Measurements from ENCODE around the gene UBL3. TPM values are rescaled to one million over a fixed set of nuclear protein-coding genes. Genes with fewer than 3 reads are reported as not detected.

The UBL3 gene
- total RNA-seq, 5 donors from 2014 or later (not counting 1 experiment from before 2014, with no cell fraction given) = 32.7 to 42.1 (median 34.6) TPM

DNA sequence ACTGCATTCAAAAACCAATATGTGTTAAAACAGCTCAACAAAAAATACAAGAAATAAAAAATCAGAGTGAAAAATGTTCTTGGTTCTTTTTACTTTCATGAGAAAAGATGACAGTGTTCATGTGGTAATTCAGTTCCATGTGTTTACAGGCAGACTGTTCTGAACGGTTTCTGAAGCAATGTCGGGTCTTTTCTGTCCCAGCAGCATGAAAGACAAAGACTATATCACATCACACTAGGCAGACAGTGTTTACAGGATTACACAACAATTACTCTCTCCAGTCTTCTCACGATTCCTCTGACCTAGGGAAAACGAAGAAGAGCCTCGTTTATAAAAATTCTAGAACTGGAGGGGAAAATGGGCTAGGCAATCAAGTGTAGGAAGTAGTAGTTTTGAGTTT lies 83.4 kb downstream of the UBL3 start:
- H3K36me3 ChIP-seq (ENCODE audit: control insufficient read depth in 2 of 2, extremely low read depth in 1 of 2, insufficient read depth in 1 of 2, low read length in 1 of 2) = peaks cover 0 to 11% of the 10 kb centered on the region in 2 donors
- H3K27me3 ChIP-seq (replicated peaks in 1 of 2; ENCODE audit: control insufficient read depth in 2 of 2, extremely low read depth in 1 of 2, insufficient read depth in 2 of 2, low read length in 1 of 2) = no peaks in the 10 kb centered on the region
- ATAC-seq (replicated peaks in 1 of 4) (no peak), DNase-seq (no peak)
- 100% methylated on average over 1 of the region's 5 CpGs for WGBS (ENCODE audit: insufficient coverage)
- CTCF ChIA-PET = interaction anchor here (1.1 to 10.5 kb wide), 3 partner anchors 12 to 346 kb away, joined by 3 to 352 read pairs (median 4); no protein-coding TSS in a partner anchor
- H3K4me3 ChIP-seq (ENCODE audit: control insufficient read depth in 1 of 2, extremely low read depth in 1 of 2, low read length in 1 of 2) = no peak overlapping the region
- Mint-ChIP-seq H3K36me3 (peaks cover 28% of the 10 kb centered on the region), H3K27ac (no peak overlapping the region), H3K27me3 (no peaks in the 10 kb centered on the region), H3K9me3 (no peaks in the 10 kb centered on the region), H3K4me3 (no peak overlapping the region), H3K4me1 (peaks cover 23 to 25% (median 25%) of the 10 kb centered on the region in 3 donors)
- H3K9me3 ChIP-seq = no peaks in the 10 kb centered on the region
- peaks cover 5 to 7% of the 10 kb centered on the region in 2 experiments for H3K4me1 ChIP-seq (ENCODE audit: control insufficient read depth in 1 of 2, extremely low read depth in 1 of 2, insufficient read depth in 2 of 2, low read length in 2 of 2)
- H3K27ac ChIP-seq (ENCODE audit: low read length) = no peak overlapping the region
- POLR2A ChIA-PET = interaction anchor here in 1 of 2 donors (0.6 kb wide), 1 partner anchor 663 kb away, joined by 3 read pairs; no protein-coding TSS in a partner anchor

DNA sequence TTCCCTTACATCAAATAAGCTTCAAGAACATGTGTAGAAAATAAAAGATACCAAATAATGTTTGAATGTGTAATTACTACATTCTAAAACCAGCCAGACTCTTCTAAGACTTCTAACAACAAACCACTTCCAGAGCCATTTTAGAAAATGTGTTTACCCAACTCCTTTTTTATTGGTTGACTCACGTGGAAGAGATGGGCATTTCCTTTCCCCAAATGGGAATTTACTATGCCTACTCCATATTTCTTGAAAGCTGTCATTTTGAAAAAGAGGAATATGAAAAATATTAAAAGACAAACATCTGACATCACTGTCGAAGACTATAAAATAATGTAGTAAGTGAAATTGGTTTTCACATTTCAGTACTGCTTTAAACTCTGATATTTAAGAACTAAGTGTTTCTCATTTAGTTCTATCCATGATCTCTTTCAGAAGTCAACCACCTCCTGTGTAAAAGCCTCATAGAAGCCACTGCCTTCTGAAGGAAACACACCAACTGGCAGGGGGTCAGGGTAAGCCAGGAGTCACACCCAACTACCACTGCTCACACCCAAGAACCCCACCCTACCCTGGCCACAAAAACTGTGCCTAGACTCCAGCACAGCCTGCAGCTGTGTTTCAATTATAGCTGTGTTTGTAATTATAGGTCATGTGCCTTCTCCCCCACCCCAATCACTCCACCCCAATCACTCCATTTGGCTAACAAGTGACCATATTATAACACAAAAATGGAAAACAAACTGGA lies 86.8 kb downstream of the UBL3 start:
- Histone ChIP-seq H3K27ac (ENCODE audit: low read length) (no peak overlapping the region), H3K4me3 (ENCODE audit: control insufficient read depth in 1 of 2, extremely low read depth in 1 of 2, low read length in 1 of 2) (no peak overlapping the region), H3K36me3 (ENCODE audit: control insufficient read depth in 2 of 2, extremely low read depth in 1 of 2, insufficient read depth in 1 of 2, low read length in 1 of 2) (peaks cover 0 to 11% of the 10 kb centered on the region in 2 donors), H3K27me3 (replicated peaks in 1 of 2; ENCODE audit: control insufficient read depth in 2 of 2, extremely low read depth in 1 of 2, insufficient read depth in 2 of 2, low read length in 1 of 2) (no peaks in the 10 kb centered on the region), H3K9me3 (no peaks in the 10 kb centered on the region), H3K4me1 (ENCODE audit: control insufficient read depth in 1 of 2, extremely low read depth in 1 of 2, insufficient read depth in 2 of 2, low read length in 2 of 2) (peaks cover 5 to 11% of the 10 kb centered on the region in 2 experiments)
- no CpG with 5 or more reads among the region's 2 CpGs for WGBS (ENCODE audit: insufficient coverage)
- Mint-ChIP-seq H3K9me3 (peaks cover 0 to 6% (median 4%) of the 10 kb centered on the region in 3 donors), H3K4me3 (no peak overlapping the region), H3K4me1 (peaks cover 29 to 35% (median 31%) of the 10 kb centered on the region in 3 donors), H3K36me3 (peaks cover 27% of the 10 kb centered on the region), H3K27ac (peak overlapping the region; percentile 23 to 66), H3K27me3 (no peaks in the 10 kb centered on the region)
- no peak for DNase-seq
- ATAC-seq (replicated peaks in 1 of 4) = peak; percentile 54 to 64 (median 58)
- POLR2A ChIA-PET = no interaction called here
- CTCF ChIA-PET = interaction anchor here (0.7 to 1.2 kb wide), 2 partner anchors 352 to 529 kb away, joined by 4 to 5 read pairs; no protein-coding TSS in a partner anchor

DNA sequence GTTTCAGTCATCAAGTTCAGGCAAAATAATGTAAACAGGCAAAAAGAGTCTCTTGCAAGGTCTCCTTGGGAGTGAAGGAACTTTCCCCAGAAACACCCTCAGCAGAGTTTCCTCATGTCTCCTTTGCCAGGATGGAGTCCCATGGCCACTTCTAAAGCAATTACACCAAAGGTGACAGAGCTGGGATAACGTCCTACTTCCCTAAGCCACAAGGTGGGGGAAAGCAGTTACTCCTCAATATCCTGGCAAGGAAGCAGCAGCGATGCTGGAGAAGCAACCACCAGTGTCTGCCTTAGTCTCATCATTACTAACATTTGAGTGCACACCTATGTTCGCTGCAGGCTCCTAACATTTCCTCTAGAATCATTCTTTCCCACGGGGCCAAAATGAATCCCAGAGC lies 88.6 kb downstream of the UBL3 start:
- H3K27me3 ChIP-seq (replicated peaks in 1 of 2; ENCODE audit: control insufficient read depth in 2 of 2, extremely low read depth in 1 of 2, insufficient read depth in 2 of 2, low read length in 1 of 2) = no peaks in the 10 kb centered on the region
- CTCF ChIA-PET = interaction anchor here in 1 of 2 donors (0.7 to 1.1 kb wide), 3 partner anchors 9 to 613 kb away, joined by 4 to 5 read pairs (median 4); no protein-coding TSS in a partner anchor
- DNase-seq = no peak

DNA sequence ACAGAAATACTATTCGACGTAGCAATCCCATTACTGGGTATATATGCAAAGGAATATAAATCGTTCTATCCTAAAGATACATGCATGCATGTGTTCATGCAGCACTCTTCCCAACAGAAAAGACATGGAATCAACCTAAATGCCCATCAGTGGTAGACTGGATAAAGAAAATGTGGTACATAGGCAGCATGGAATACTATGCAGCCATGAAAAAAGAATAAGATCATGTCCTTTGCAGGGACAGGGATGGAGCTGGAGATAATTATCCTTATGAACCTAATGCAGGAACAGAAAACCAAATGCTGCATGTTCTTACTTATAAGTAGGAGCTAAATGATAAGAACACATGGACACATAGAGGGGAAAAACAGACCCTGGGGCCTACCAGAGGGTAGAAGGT lies 89.3 kb downstream of the UBL3 start:
- no peaks in the 10 kb centered on the region for H3K27me3 Mint-ChIP-seq
- peaks cover 0 to 6% (median 4%) of the 10 kb centered on the region in 3 donors for H3K9me3 Mint-ChIP-seq

More for the DNA sequence above, 88.6 kb downstream of the UBL3 start:
- no peak overlapping the region for H3K27ac ChIP-seq (ENCODE audit: low read length)
- no peak overlapping the region for H3K4me3 Mint-ChIP-seq
- ATAC-seq (replicated peaks in 1 of 4) = no peak
- peaks cover 32 to 38% (median 33%) of the 10 kb centered on the region in 3 donors for H3K4me1 Mint-ChIP-seq
- POLR2A ChIA-PET = no interaction called here
- H3K36me3 Mint-ChIP-seq = peaks cover 23% of the 10 kb centered on the region
- H3K4me1 ChIP-seq (ENCODE audit: control insufficient read depth in 1 of 2, extremely low read depth in 1 of 2, insufficient read depth in 2 of 2, low read length in 2 of 2) = peaks cover 5 to 12% of the 10 kb centered on the region in 2 experiments
- peaks cover 0 to 8% of the 10 kb centered on the region in 2 donors for H3K36me3 ChIP-seq (ENCODE audit: control insufficient read depth in 2 of 2, extremely low read depth in 1 of 2, insufficient read depth in 1 of 2, low read length in 1 of 2)
- H3K9me3 Mint-ChIP-seq = peaks cover 0 to 6% (median 4%) of the 10 kb centered on the region in 3 donors
- H3K27me3 Mint-ChIP-seq = no peaks in the 10 kb centered on the region
- WGBS (ENCODE audit: insufficient coverage) = 87% methylated on average over 3 of the region's 4 CpGs
- no peak overlapping the region for H3K4me3 ChIP-seq (ENCODE audit: control insufficient read depth in 1 of 2, extremely low read depth in 1 of 2, low read length in 1 of 2)
- no peak overlapping the region for H3K27ac Mint-ChIP-seq
- H3K9me3 ChIP-seq = no peaks in the 10 kb centered on the region

DNA sequence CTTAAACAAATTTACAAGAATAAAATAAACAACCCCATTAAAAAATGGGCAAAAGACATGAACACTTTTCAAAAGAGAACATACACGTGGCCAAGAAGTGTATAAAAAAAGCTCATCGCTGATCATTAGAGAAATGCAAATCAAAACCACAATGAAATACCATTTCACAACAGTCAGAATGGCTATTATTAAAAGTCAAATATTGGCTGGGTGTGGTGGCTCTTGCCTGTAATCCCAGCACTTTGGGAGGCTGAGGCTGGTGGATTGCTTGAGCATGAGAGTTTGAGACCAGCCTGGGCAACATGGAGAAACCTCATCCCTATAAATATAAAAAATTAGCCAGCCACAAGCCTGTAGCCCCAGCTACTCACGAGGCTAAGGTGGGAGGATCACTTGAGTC lies 89.9 kb downstream of the UBL3 start:
- no peaks in the 10 kb centered on the region for H3K36me3 ChIP-seq (ENCODE audit: control insufficient read depth in 2 of 2, extremely low read depth in 1 of 2, insufficient read depth in 1 of 2, low read length in 1 of 2)
- CTCF ChIA-PET = interaction anchor here (1.5 to 2.9 kb wide), 2 partner anchors 10 kb away, joined by 3 to 15 read pairs; no protein-coding TSS in a partner anchor
- Mint-ChIP-seq H3K9me3 (peaks cover 0 to 6% (median 4%) of the 10 kb centered on the region in 3 donors), H3K4me1 (peaks cover 32 to 38% (median 33%) of the 10 kb centered on the region in 3 donors), H3K4me3 (no peak overlapping the region), H3K27me3 (no peaks in the 10 kb centered on the region), H3K36me3 (peaks cover 19% of the 10 kb centered on the region), H3K27ac (no peak overlapping the region)
- peaks cover 5 to 12% of the 10 kb centered on the region in 2 experiments for H3K4me1 ChIP-seq (ENCODE audit: control insufficient read depth in 1 of 2, extremely low read depth in 1 of 2, insufficient read depth in 2 of 2, low read length in 2 of 2)
- DNase-seq (no peak), ATAC-seq (replicated peaks in 1 of 4) (no peak)
- no peak overlapping the region for H3K27ac ChIP-seq (ENCODE audit: low read length)
- WGBS (ENCODE audit: insufficient coverage) = no CpG with 5 or more reads among the region's 3 CpGs
- no peaks in the 10 kb centered on the region for H3K27me3 ChIP-seq (replicated peaks in 1 of 2; ENCODE audit: control insufficient read depth in 2 of 2, extremely low read depth in 1 of 2, insufficient read depth in 2 of 2, low read length in 1 of 2)
- POLR2A ChIA-PET = no interaction called here
- H3K9me3 ChIP-seq = no peaks in the 10 kb centered on the region
- H3K4me3 ChIP-seq (ENCODE audit: control insufficient read depth in 1 of 2, extremely low read depth in 1 of 2, low read length in 1 of 2) = no peak overlapping the region

More for the DNA sequence above, 89.3 kb downstream of the UBL3 start:
- DNase-seq (no peak), ATAC-seq (replicated peaks in 1 of 4) (no peak)
- Histone ChIP-seq H3K36me3 (ENCODE audit: control insufficient read depth in 2 of 2, extremely low read depth in 1 of 2, insufficient read depth in 1 of 2, low read length in 1 of 2) (peaks cover 0 to 2% of the 10 kb centered on the region in 2 donors), H3K27ac (ENCODE audit: low read length) (no peak overlapping the region), H3K9me3 (no peaks in the 10 kb centered on the region), H3K4me1 (ENCODE audit: control insufficient read depth in 1 of 2, extremely low read depth in 1 of 2, insufficient read depth in 2 of 2, low read length in 2 of 2) (peaks cover 5 to 12% of the 10 kb centered on the region in 2 experiments), H3K4me3 (ENCODE audit: control insufficient read depth in 1 of 2, extremely low read depth in 1 of 2, low read length in 1 of 2) (no peak overlapping the region), H3K27me3 (replicated peaks in 1 of 2; ENCODE audit: control insufficient read depth in 2 of 2, extremely low read depth in 1 of 2, insufficient read depth in 2 of 2, low read length in 1 of 2) (no peaks in the 10 kb centered on the region)
- ChIA-PET CTCF (interaction anchor here (0.7 to 1.5 kb wide), 2 partner anchors 10 kb away, joined by 3 to 4 read pairs; no protein-coding TSS in a partner anchor), POLR2A (no interaction called here)
- WGBS (ENCODE audit: insufficient coverage) = no CpG with 5 or more reads among the region's 3 CpGs
- H3K27ac Mint-ChIP-seq = no peak overlapping the region
- no peak overlapping the region for H3K4me3 Mint-ChIP-seq
- H3K36me3 Mint-ChIP-seq = peaks cover 19% of the 10 kb centered on the region
- H3K4me1 Mint-ChIP-seq = peaks cover 32 to 38% (median 33%) of the 10 kb centered on the region in 3 donors

DNA sequence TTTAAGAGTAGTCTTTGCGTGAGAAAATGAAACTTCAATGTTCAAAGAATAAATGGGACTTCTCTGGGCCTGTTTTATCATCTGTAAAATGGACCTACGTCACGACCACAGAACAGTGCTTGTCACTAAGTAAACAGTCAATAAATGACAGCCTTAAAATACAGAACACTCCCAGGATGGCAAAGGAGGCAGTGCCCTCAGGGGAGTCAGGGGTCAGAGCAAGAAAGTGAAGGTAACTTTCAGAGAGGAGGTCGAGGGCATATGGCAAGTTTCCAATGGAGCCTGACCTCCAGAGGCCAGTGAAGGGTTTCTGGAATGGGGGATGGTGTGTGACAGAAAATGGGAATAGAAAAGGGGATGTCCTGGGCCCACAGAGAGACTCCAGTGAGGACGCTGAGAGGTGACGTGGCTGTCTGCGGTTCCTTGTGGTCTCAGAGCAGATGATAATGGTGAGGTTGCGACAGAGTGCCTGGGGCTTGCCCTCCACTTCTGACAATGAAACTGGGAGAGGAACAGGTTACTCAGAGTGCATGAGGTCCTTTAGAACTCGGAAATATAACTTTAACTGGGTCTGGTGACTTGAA lies 91.8 kb downstream of the UBL3 start:
- Histone ChIP-seq H3K27ac (ENCODE audit: low read length) (no peak overlapping the region), H3K9me3 (no peaks in the 10 kb centered on the region), H3K36me3 (ENCODE audit: control insufficient read depth in 2 of 2, extremely low read depth in 1 of 2, insufficient read depth in 1 of 2, low read length in 1 of 2) (no peaks in the 10 kb centered on the region), H3K27me3 (replicated peaks in 1 of 2; ENCODE audit: control insufficient read depth in 2 of 2, extremely low read depth in 1 of 2, insufficient read depth in 2 of 2, low read length in 1 of 2) (no peaks in the 10 kb centered on the region), H3K4me3 (ENCODE audit: control insufficient read depth in 1 of 2, extremely low read depth in 1 of 2, low read length in 1 of 2) (no peak overlapping the region), H3K4me1 (ENCODE audit: control insufficient read depth in 1 of 2, extremely low read depth in 1 of 2, insufficient read depth in 2 of 2, low read length in 2 of 2) (peaks cover 5 to 9% of the 10 kb centered on the region in 2 experiments)
- peak overlapping the region in 1 of 3 donors; percentile 24 for H3K4me3 Mint-ChIP-seq
- CTCF ChIA-PET = interaction anchor here (0.8 to 2.9 kb wide), 2 partner anchors 12 kb away, joined by 3 to 15 read pairs; no protein-coding TSS in a partner anchor
- peaks cover 9% of the 10 kb centered on the region for H3K36me3 Mint-ChIP-seq
- H3K9me3 Mint-ChIP-seq = peaks cover 0 to 6% (median 4%) of the 10 kb centered on the region in 3 donors
- no peaks in the 10 kb centered on the region for H3K27me3 Mint-ChIP-seq
- DNase-seq = peak in 34 of 35 experiments; percentile 1 to 65 (median 35)
- peak; percentile 49 to 81 (median 60) for ATAC-seq (replicated peaks in 1 of 4)
- 48% methylated on average over 6 of the region's 9 CpGs for WGBS (ENCODE audit: insufficient coverage)
- POLR2A ChIA-PET = interaction anchor here in 1 of 2 donors (0.6 kb wide), 1 partner anchor 49 kb away, joined by 3 read pairs; no protein-coding TSS in a partner anchor
- peaks cover 22 to 27% (median 22%) of the 10 kb centered on the region in 3 donors for H3K4me1 Mint-ChIP-seq
- H3K27ac Mint-ChIP-seq = peak overlapping the region in 1 of 2 donors; percentile 56
